ENCODE data around the gene WBP1. TPM values are rescaled to one million over a fixed set of nuclear protein-coding genes. Genes with fewer than 3 reads are reported as not detected.

Gene WBP1
- total RNA-seq, 4 donors from 2014 or later: 60.7 to 119 (median 102) TPM

DNA sequence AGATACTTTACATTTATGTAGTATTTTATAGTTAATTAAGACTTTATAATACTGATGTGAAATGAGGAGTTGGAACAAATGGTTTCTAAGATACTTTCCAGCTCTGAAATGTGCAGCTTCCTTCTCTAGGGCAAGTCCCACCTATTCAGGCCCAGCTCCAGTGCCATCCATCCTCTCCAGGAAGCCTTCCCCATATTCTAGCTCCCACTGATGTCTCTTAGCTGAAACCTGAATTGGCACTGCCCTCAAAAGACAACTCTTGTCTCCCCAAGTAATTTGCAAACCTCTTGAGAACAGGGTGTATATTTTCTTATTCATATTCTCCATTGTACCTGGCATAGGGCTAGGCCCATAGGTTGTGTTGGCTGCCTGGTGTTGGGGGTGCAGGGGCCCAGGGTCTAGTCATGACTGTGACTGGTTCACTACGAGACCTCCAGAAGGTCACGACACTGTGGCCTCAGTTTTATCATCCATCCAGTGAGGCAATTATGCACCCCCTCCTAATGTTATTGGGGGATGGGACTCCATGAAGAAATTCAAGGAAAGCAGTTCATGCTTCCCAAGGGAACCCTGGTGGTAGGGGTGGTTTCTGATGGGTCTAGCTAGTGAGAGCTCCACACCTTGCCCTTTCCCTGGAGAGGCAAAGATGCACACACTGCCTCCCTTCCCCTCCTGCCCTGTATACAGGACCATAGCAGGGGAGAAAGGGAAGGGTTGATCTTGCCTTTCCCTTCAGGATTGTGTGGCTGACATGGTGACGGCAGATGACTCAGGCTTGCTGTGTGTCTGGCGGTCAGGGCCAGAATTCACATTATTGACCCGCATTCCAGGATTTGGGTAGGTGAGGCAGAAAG lies 33.9 kb upstream of the WBP1 start:
- Histone ChIP-seq H3K4me1 (peaks cover 8 to 9% of the 10 kb centered on the region in 2 donors), H3K36me3 (peaks cover 17 to 19% of the 10 kb centered on the region in 2 donors), H3K4me3 (replicated peaks in 1 of 3) (no peak overlapping the region), H3K9me3 (no peaks in the 10 kb centered on the region), H3K27ac (no peak overlapping the region), H3K27me3 (no peaks in the 10 kb centered on the region)
- WGBS, 2 donors: 87 to 93% methylated on average over 5 of the region's 5 CpGs
- intact Hi-C loops (cut with DNase I): no loop called here
- TF ChIP-seq, protein P1, sequence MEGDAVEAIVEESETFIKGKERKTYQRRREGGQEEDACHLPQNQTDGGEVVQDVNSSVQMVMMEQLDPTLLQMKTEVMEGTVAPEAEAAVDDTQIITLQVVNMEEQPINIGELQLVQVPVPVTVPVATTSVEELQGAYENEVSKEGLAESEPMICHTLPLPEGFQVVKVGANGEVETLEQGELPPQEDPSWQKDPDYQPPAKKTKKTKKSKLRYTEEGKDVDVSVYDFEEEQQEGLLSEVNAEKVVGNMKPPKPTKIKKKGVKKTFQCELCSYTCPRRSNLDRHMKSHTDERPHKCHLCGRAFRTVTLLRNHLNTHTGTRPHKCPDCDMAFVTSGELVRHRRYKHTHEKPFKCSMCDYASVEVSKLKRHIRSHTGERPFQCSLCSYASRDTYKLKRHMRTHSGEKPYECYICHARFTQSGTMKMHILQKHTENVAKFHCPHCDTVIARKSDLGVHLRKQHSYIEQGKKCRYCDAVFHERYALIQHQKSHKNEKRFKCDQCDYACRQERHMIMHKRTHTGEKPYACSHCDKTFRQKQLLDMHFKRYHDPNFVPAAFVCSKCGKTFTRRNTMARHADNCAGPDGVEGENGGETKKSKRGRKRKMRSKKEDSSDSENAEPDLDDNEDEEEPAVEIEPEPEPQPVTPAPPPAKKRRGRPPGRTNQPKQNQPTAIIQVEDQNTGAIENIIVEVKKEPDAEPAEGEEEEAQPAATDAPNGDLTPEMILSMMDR (IDR thresholded peaks at IDR 0.05): no peak
- no peak for TF ChIP-seq POLR2A (IDR thresholded peaks at IDR 0.05)
- DNase-seq: no peak

DNA sequence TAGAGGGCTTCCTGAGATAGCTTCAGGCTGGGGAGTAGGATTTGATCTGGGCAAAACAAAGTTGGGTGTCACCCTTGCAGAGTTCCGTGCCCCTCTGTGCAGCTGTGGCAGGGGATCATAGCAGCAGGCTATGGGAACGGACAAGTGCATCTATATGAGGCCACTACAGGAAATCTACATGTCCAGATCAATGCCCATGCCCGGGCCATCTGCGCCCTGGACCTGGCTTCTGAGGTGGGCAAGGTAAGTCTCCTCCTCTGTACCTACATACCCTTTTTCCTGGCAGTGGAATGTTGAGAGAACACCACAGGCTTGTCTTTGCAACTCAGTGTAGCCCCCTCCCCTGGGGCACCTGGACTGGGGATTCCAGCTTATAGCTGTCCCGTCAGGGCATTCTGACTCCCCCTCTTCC lies 33.2 kb upstream of the WBP1 start:
- Histone ChIP-seq H3K9me3 (no peaks in the 10 kb centered on the region), H3K4me1 (peaks cover 8 to 9% of the 10 kb centered on the region in 2 donors), H3K27me3 (no peaks in the 10 kb centered on the region), H3K27ac (no peak overlapping the region), H3K36me3 (peaks cover 22 to 26% of the 10 kb centered on the region in 2 donors), H3K4me3 (replicated peaks in 1 of 3) (no peak overlapping the region)
- 64 to 86% methylated on average over 2 to 5 of the region's 5 CpGs for WGBS, 2 donors
- DNase-seq: no peak
- intact Hi-C loops (cut with DNase I): no loop called here
- TF ChIP-seq, protein P1 (IDR thresholded peaks at IDR 0.05): no peak
- TF ChIP-seq POLR2A (IDR thresholded peaks at IDR 0.05): no peak

DNA sequence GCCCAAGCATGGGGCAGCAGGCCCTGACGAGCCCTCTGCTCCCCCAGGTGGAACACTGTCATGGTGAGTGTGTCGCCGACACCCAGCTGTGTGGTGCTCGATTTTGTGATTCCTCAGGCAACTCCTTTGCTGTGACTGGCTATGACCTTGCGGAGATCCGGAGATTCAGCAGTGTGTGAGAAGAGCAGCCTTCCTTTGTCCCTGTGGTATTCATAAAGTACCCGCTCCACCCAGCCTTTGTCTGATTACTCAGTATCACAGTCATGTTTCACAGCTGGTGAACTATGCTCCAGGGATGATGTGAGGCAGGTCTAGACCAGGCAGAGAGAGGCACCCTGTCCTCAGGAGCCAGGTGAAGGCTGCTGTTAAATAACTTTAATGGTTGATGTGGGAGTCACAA lies 32.7 kb upstream of the WBP1 start:
- H3K4me3 ChIP-seq (replicated peaks in 1 of 3): no peak overlapping the region
- no peak overlapping the region for H3K27ac ChIP-seq
- 88 to 100% methylated on average over 1 to 7 of the region's 7 CpGs for WGBS, 2 donors
- peaks cover 8 to 9% of the 10 kb centered on the region in 2 donors for H3K4me1 ChIP-seq
- no peak for TF ChIP-seq POLR2A (IDR thresholded peaks at IDR 0.05)
- TF ChIP-seq, protein P1 (IDR thresholded peaks at IDR 0.05): no peak
- intact Hi-C loops (cut with DNase I): no loop called here
- no peaks in the 10 kb centered on the region for H3K27me3 ChIP-seq
- peaks cover 22 to 31% of the 10 kb centered on the region in 2 donors for H3K36me3 ChIP-seq
- no peaks in the 10 kb centered on the region for H3K9me3 ChIP-seq
- no peak for DNase-seq

DNA sequence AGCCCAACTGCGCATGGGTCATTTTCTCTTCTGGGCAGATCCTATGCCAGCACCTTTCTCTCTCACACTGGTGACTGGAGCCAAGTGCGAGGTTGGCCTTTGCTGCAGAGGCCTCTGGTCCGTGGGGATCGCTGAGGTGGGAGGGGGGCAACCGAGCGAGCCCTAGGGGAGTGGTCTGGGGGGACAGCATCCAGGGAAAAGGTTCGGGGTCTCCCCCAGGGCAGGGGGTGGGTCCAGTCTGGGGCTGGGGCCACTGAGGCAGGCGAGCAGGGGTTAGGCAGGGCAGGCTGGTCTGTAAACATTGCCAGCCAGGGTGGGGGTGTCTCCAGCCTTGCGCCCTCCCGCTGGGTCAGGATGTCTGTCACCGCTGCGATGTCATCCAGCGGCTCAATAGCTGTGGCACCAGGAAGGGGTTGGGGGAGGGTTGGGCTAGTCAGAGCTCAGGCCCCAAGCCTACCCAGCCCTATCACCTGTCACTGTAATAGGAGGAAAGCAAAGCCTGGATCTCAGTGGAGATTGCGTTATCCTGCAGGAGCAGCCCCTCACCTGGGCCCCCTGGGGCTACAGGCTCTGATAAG lies 32.0 kb upstream of the WBP1 start:
- Histone ChIP-seq H3K9me3 (no peaks in the 10 kb centered on the region), H3K36me3 (peaks cover 27 to 33% of the 10 kb centered on the region in 2 donors), H3K27me3 (no peaks in the 10 kb centered on the region), H3K27ac (no peak overlapping the region), H3K4me1 (peaks cover 4 to 5% of the 10 kb centered on the region in 2 donors), H3K4me3 (replicated peaks in 1 of 3) (no peak overlapping the region)
- DNase-seq: no peak
- WGBS, 2 donors: 83 to 88% methylated on average over 12 to 14 of the region's 14 CpGs
- no peak for TF ChIP-seq POLR2A (IDR thresholded peaks at IDR 0.05)
- TF ChIP-seq, protein P1 (IDR thresholded peaks at IDR 0.05): no peak
- intact Hi-C loops (cut with DNase I): no loop called here

DNA sequence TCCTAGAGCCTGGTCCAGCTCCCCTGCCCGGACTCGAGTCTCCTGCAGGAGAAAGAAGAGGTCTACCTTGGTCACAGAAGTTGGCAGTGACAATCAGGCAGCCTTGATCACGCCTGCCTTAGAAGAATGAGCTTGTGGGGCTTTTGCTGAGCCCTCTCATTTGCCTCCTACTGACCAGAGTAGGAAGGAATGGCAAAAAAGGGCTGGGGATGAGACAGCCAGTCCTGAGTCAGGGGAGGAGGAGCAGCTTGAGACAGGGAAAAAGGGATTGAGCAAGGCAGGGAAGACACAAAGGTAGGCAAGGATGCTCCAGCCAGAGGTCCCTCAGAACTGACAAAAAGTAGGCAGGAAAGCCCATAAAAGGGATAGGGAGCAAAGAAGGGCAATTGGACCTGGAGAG lies 30.7 kb upstream of the WBP1 start:
- no peak for DNase-seq
- Histone ChIP-seq H3K27ac (no peak overlapping the region), H3K27me3 (no peaks in the 10 kb centered on the region), H3K4me3 (replicated peaks in 1 of 3) (no peak overlapping the region), H3K9me3 (no peaks in the 10 kb centered on the region), H3K36me3 (peaks cover 32 to 33% of the 10 kb centered on the region in 2 donors), H3K4me1 (no peaks in the 10 kb centered on the region)
- 91 to 92% methylated on average over 3 of the region's 3 CpGs for WGBS, 2 donors
- intact Hi-C loops (cut with DNase I): no loop called here
- no peak for TF ChIP-seq POLR2A (IDR thresholded peaks at IDR 0.05)
- TF ChIP-seq, protein P1 (IDR thresholded peaks at IDR 0.05): no peak

All from thyroid gland (tissue), 4 donors.